Left ventricle myocardium superior (tissue), 1 donor: ENCODE results near the gene TSPAN14. TPM values are rescaled to one million over a fixed set of nuclear protein-coding genes. Genes with fewer than 3 reads are reported as not detected.

ENCODE experiments used
- ATAC-seq: fragments of 200-7000 bp; cut with Tn5 transposase; one replicate; pipeline ENCODE4 v1.9.1; 2020; ENCODE audit warnings: mild to moderate bottlenecking, moderate library complexity
- DNase-seq: peaks from one replicate; pipeline ENCODE4 v3.0.0-alpha.2; 2020
- intact Hi-C: fragments of 100-400 bp; cut with micrococcal nuclease; formaldehyde crosslinking; loops from one replicate; pipeline ENCODE4 v1.11.0; 2022
- total RNA-seq: library from RNA; stranded (reverse); fragmentation: NEBNext Ultra II Directional; extraction: Animal tissue kit (Norgen Biotek cat#: 25700); gene quantifications from one replicate; pipeline ENCODE4 v1.2.1, GENCODE V29; 2021
- donor health status: DM: no; HTN: yes; CAD: no; lungs with severe emphysema.

Gene TSPAN14
- total RNA-seq, 1 donor from 2014 or later = 41.2 TPM

DNA sequence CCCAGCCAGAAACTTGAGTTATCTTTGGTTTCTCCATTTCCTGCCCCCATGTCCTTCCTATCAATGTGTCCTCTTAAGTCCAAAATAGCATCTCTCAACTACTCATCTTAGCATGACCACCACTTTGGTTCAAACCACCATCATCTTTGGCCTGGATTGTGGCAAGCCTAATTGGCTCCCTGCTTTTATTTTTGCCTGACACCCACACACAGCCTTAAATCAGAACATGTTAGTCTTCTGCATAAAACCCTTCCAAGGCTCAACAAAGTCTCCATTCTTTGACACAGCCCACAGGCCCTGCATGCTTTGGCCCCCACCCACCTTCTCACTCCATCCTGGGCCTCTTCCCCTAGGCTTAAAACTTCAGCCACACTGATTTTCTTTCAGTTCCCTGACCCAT, 2.0 kb upstream of the TSPAN14 start:
- DNase-seq = no peak
- no peak for ATAC-seq
- intact Hi-C loops = no loop called here

DNA sequence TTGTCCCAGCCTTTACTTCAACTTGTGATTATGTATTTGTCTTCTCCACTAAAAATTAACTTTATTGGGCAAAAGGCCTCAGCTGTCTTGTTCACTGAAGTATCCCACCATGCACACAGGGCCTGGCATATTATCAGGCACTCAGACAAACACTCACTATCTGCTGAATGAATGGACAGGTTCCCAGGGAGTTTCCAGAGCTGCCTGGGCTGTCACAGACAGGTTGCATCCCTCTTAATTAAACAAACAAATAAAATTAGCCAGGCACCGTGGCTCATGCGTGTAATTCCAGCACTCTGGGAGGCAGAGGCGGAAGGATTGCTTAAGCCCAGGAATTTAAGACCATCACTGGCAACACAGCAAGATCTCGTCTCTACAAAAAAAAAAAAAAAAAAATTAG, 1.5 kb upstream of the TSPAN14 start:
- DNase-seq (no peak), ATAC-seq (no peak)
- intact Hi-C loops = no loop called here

DNA sequence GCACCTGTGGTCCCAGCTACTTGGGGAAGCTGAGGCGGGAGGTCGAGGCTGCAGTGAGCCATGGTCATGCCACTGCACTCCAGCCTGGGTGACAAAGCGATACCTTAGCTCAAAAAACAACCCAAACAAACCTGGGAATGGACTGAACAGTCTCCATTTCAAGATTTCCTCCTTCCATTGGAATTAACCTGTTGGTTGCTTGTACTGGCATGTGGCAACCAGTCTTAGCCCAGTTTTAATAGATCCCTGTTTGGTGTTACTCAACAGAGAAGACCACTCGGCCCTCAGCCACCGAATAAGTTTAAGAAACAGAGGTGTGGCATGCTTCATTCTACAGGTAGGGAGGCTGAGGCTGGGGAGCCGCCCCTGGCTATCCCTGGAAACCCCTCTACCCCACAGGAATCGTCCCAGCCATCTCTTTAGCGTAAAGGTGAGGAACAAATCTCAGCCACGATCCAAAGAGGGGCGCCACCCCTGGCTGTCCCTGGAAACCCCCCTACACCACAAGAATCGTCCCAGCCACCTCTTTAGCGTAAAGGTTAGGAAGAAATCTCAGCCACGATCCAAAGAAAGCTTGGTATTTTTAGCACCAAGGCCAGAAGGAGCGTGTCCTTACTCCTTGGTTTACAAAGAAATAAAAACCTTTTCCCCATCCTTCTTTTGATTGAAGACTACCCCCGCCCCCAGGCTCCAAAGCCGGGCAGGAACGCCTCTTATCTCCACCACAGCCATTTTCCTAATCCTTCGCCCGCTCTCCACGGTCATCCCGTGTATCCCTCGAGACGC, 861 bp upstream of the TSPAN14 start:
- DNase-seq = no peak
- intact Hi-C loops = no loop called here
- ATAC-seq = no peak

DNA sequence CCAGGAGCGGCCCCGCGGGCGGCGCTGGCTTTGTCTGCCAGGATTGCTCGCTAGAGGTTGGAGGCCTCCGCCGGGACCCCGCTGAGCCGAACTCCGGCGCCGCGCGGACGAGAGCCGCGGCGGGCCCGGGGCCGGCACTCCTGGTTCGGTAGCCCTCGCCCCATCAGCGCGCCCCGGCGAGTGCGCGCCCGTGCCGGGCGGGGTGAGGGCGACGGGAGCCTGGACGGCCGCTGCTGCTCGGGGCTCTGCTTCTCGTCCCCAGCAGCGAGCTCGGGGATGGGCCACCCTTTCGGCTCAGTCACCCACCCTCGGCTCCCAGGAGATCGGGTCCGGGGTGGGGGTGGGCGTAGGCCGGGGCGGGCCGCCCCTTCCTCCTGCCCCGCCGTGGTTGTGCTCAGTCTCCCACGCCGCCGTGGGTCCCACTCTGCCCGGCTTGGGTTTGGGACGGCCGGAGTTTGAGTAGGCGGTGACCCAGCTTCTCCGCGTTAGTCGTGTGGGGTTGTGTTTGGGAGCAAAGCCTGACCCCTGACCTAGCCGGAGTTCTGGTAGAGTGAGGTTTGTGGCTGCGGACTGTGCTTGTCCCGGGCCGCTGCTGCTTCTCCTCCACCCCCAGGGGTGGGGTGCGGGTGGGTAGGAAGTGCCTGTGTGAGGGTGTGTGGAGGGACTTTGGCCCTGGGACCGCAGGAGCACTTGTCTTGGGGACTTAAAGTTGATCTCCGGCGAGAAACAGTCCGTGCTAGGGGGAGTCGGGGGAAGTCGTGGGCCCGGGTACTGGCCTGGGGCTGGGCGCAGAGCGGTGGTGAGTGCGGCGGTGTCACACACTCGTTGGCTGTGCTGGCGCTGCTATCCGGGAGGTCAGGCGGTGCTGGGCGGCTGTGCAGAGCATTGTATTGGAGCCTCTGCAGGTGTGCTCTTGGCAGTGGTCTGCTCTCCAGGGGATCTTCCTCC, 677 bp downstream of the TSPAN14 start:
- peak; percentile 73 for DNase-seq
- intact Hi-C loops = no loop called here
- peak; percentile 44 for ATAC-seq

DNA sequence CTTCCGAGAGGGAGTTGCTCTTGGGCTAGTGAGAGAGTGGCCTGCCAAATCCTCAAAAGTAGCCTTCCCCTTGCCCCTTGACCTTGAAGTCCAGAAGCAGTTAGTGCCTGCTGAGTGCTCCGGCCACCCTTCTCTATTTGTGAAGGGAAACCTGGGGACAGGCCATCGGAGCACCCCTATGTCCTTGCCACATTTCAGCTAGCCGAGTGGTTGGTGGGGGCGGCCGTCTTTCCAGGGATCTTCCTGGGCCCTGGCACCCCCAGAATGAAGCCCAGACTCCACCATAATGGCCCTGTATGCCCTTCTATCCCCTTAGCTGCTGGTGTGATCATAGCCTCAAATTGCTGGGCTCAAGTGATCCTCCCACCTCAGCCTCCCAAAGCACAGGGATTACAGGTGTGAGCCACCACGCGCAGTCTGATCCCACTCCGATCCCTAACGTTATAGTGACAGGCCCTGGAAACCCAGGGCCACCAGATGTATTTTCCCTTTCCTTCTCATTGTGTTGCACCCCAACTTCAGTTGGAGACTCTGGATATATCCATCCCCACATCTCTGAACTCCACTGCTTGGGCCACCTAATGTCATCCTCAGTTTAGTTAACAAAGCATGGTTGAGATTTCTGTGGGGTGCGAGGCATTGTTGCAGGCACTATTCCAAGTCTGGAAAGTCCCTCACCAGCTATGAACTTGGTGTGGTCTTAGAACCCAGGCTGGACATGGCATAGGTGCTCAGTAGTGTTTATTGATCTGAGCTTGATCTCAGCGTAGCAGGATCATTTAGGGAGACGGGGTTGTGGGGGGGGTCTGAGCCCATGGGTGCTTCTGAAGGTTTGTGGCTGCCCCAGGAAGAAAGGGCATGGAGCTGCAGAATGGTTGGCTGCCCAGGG, 1.6 kb downstream of the TSPAN14 start:
- DNase-seq = no peak
- intact Hi-C loops = no loop called here
- no peak for ATAC-seq

DNA sequence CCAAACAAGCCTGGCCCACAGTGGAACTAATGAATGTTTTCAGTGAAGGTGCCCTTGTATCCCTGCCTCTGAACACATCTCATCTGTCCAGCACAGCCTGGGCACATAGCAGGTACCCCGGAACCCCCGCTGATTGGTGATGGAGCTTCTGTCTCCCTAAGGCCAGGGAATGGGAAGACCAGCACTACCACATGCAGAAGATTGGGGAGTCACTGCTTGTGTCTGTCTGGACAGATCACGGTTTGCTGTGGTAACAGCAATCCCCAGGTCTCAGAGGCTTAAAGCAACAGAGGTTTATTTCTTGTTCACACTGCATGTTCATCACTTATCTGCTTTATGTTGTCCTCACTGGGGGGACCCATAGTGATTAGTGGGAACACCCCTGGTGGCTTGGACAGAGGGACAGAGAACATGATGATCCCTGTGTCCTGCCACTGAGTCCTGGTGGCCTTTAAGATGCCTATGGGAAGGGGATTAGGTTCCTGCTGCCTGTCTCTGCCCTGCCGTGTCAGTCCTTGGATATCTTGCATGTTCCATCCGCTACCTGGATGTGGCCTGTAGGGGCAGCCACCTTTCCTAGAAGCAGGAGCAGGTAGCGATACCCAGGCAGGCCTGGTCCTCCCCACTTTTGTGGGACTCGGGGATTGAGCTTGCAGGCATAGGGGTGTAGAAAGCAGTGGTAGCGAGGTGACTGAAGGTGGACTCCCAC, 3.6 kb downstream of the TSPAN14 start:
- DNase-seq = no peak
- intact Hi-C loops = no loop called here
- no peak for ATAC-seq

DNA sequence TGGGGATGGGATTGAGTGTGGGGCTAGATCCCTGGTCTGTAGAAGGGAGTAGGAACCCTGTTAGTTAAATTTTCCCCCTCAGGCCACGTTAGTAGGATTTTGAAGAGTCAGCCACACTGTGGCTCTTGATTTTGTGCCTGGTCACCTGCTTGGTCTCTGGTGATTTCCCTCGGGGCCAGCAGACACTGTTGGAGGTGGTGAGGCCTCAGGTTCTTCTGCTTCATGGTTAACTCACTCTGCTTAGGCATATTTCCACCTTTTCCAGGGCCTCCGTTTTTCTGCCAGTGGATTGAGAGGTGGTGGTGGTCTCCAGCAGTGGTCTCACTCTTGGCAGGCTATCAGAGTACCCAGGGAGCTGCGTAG, 4.1 kb downstream of the TSPAN14 start:
- ATAC-seq = no peak
- no peak for DNase-seq
- intact Hi-C loops = no loop called here

DNA sequence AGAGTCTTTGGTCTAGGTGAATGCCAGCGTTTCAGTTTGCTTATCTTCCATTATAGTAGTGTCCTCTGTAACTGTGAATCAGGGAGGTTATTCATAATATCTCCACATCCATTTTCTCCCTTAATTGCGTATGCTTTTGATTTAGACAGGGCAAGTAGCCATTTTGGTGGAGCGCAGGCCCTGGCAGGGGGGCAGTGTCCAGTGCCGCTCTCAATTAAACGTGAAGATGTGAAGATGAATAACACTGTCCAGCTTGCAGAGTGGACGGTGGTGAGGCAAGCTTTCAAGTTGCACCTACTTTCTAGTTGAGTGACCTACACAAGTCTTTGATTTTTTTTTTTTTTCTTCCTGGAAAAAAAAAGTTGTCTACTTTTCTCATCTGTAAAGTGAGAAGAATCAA, 4.5 kb downstream of the TSPAN14 start:
- no peak for DNase-seq
- no peak for ATAC-seq
- intact Hi-C loops = no loop called here

DNA sequence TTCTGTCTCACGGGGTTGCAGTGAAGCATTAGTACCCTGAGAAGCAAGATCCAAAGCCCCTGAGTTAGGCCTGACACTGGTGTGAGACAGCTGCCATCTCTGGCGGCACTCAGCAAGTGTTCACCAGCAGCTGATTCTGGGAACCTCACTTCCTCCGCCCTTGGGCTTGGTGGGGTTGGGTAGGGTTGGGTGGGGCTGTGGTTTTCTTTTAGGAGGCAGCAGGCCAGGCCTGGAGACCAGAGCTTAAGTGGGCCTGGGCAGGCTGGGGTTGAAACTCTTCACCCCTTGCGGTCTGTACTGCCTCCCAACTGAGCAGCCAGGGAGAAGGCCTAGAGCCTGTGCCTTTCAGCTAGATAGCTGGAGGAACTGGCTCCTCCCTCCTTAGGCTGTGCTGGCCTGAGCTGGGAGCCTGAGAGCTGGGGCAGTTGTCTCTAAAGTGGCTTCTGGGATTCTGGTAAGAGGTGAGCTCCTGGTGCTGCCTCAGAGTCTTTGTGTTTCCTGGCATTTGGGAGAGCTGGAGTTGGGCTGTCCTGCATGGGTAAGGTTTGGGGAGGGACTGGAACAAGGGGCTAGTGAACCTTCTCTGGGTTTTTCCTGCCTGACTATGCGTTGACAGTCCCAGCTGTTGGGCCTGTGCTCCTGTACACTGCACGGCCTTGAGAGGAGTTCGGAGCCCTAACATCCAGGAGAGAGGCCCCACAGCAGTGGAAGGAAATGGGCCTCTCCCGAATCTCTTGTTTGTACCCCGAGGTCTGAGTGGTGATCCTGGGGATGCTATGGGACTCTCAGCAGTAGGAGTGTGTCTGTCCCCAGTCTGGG, 5.1 kb downstream of the TSPAN14 start:
- ATAC-seq (peak; percentile 34), DNase-seq (peak; percentile 73)
- intact Hi-C loops = no loop called here

DNA sequence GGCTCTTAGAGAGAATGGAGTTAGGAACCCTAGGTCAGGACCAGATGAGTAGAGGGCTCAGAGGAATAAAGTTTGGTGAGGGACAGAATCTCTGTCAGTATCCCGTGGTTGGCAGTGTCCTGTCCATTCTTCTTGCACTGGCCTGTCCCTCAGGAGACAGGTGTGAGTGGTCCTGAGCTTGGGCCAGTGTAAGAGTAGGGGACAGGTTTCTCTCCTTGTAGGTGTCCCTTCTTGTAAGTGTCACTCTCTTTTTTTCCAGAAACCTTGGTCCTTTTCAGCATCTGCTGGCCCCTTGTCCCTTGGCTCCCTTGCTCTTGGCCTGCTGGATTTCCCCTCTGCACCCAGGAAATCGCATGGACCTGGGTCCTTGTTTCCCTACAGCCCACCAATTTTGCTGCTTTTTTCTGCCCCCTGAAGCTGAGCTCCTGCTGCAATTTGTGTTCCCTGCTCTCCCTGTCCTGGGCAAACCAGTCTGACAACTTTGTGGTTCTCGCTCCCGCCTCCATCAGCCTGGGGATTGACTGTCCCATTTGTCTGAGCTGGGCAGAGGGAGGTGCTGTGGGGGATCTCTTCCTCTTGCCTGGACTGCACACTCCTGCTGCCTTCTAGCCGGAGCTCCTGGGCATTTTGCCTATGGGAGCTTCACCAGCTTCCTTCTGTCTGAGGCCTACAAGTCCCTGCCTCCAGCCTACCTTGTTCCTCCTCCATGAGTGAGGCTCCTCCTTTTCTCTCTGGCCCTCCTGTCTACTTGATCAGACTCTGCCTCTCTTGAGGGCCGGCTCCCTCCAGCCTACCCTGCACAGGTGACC, 6.5 kb downstream of the TSPAN14 start:
- peak; percentile 40 for DNase-seq
- ATAC-seq = peak; percentile 27
- intact Hi-C loops = no loop called here

DNA sequence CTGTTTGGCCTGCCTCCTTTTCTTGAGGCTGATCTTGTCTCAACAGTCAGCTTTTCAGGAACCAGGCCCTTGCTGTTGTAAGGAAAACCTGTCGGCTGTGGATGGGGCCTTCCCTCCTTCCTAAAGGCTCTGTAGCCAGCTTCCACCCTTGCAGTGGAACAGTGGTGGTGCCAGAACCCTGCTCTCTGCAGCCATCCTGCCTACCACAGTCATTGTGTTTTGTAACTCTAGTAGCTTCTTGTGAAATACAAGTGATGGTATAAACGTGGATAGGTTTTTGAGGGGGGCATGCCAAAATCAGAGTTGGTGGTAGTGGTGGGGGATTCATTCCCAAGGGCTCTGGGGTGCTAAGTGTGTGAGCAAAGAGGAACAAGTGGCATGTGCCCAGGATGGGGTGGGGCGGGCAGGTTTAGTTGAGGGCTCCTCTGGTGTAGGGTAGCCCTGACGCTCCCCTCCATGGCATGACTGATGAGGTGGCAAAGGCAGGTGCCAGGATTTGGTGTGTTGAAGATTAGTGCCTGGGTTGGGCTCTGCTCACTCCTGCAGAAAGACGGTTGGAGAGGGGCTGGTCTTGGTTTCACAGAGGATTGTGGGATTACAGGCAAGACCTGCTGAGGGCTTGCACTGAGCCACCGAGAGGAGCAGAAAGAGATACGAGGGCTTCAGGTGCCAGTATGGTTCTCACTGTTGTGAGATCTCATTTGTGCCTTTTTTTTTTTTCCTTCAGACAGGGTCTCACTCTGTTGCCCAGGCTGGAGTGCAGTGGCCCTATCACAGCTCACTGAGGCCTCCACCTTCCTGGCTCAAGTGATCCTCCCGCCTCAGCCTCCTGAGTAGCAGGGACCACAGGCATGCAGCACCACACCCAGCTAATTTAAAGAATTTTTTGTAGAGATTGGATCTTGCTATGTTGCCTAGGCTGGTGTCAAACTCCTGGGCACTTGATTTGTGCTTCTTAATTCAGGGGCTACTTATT, 7.4 kb downstream of the TSPAN14 start:
- DNase-seq (no peak), ATAC-seq (no peak)
- intact Hi-C loops = no loop called here

DNA sequence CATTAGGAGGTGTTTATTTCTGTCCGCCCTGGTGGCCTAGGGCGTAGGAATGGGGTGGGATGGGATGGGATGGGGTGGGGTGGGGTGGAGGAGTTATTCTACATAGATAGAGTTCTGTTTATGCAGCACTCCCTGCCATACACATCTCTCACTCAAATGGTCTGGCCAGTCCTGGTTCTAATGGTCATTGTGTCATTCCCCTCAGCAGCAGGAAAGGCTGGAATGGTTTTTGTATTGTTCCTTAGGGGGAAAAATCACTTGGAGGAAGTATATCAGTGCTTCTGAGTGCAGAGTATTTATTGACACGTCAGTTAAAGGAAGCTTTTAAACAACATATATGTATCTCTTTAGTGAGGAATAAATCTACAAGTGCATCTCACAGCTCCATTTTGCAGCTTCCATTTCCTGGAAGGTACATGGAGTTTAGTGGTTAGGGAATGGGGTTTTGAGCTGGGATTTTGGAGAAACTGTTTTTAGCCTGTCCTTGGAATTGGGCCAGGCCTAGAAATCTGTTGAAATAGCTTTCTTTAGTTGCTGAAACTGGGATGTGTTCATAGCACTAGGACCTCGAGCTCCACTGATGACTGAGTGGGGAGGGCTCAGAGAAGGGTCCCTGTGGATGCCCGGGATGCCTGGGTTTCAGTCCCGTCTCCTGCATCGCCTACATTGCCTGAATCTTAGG, 8.3 kb downstream of the TSPAN14 start:
- DNase-seq = no peak
- ATAC-seq = peak; percentile 33
- intact Hi-C loops = no loop called here

DNA sequence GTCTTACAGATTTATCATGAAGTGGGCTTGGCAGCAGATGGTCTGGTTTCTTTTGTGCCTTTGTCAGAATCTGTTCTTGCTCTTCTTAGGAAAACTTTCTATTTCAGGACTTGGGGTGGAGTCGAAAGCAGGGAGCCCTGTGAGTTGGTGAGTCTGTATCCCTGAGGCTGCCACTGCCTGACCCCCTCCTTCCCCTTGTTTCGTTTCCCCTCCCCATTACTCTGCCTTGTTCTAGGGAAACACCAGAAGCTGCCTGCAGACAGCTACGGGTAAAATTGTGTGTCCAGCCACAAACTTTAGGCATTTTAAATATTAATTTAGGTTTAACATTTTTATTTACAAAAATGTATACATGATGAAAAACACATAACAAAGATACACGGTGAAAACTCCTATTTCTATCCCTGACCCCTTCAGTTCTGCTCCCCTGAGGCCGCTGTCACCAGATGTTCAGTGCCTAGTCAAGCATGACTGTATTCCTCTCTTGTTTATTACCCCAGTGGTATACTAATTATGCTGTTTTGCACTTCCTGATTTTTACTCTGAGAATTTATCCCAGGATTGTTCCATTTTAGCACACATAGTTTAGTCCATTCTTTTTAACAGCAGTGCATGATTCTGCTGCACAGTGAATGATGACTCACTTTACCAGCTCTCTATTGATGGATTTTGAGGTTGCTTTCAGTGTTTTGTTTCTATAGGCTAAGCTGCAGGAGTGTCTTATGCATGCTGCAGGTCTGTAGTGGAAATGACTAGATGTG, 9.1 kb downstream of the TSPAN14 start:
- DNase-seq (no peak), ATAC-seq (no peak)
- intact Hi-C loops = no loop called here

DNA sequence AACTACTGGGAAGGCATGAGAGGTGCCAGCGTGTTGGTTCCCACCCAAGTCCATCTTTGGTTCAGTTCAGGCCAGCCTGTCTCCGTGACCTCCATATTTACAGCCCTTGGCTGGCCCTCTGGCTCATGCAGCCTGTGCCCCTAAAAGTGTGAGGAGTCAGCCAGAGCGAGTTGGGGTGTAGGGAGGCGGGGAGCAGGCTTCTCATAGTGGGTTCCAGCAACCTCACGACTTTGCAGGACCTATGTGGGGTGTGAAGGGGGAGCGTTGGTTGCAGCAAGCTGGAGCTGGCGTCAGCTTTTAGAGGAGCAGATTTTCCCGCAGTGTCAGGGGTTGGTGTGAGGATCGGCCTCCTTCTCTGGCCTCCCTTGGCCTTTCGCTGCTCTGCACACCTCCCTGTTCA, 9.8 kb downstream of the TSPAN14 start:
- DNase-seq (no peak), ATAC-seq (no peak)
- intact Hi-C loops = no loop called here
